ENCODE measurements around the gene IL32.
"Not testable (repeated sequence)": the region's sequence is repeated elsewhere in the genome, so short reads cannot be mapped to it uniquely, and the experiment has no call there.

DNA sequence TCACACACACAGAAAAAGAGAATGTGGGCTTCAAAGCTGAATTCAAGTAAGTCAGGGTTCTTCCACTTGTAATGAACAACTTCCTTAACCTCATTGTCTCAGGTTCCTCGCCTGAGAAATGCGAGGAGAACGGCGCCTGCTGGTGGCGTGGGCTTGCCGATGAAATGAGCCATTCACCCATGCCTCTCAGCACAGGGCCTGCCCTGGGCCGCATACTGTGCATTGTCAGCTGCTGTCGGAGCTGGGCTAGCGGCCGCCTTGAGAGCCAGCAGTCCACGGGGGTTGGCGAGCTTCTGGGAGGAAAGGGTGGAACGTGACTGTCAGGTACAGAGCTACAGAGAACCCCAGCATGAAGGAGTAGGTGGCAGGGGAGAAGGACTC is 12.1 kb upstream of the IL32 start:
- TF ChIP-seq, protein P1, sequence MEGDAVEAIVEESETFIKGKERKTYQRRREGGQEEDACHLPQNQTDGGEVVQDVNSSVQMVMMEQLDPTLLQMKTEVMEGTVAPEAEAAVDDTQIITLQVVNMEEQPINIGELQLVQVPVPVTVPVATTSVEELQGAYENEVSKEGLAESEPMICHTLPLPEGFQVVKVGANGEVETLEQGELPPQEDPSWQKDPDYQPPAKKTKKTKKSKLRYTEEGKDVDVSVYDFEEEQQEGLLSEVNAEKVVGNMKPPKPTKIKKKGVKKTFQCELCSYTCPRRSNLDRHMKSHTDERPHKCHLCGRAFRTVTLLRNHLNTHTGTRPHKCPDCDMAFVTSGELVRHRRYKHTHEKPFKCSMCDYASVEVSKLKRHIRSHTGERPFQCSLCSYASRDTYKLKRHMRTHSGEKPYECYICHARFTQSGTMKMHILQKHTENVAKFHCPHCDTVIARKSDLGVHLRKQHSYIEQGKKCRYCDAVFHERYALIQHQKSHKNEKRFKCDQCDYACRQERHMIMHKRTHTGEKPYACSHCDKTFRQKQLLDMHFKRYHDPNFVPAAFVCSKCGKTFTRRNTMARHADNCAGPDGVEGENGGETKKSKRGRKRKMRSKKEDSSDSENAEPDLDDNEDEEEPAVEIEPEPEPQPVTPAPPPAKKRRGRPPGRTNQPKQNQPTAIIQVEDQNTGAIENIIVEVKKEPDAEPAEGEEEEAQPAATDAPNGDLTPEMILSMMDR (conservative IDR thresholded peaks at IDR 0.05; ENCODE audit: low read length) = not testable (repeated sequence)
- TF ChIP-seq EZH2phosphoT487 (IDR thresholded peaks at IDR 0.05; ENCODE audit: borderline replicate concordance) = not testable (repeated sequence)

All from Loucy (cell line).